HEK293T (cell line): Measurements from ENCODE around the gene CHST7.

ENCODE experiments used
- CTCF ChIA-PET: fragments of 350-600 bp; formaldehyde crosslinking; extraction: SDS; loops from one replicate; lab custom pipeline; 2021; ENCODE audit warnings: antibody characterized with exemption, inconsistent platforms; lab: Yijun Ruan, JAX
- POLR2A ChIA-PET: fragments of 350-600 bp; formaldehyde crosslinking; extraction: SDS; loops from one replicate; lab custom pipeline; 2020; ENCODE audit warnings: antibody characterized with exemption, inconsistent platforms; lab: Yijun Ruan, JAX
- DNase-seq: peaks from one replicate; pipeline ENCODE4 v3.0.0; 2012; ENCODE audit warnings: mixed read lengths; ENCODE audit errors: extremely low spot score
- ARNT ChIP-seq: fragments of 450-650 bp; IDR thresholded peaks from 2 replicates; pipeline ENCODE4 v1.6.1; 2017; ENCODE audit warnings: mild to moderate bottlenecking
- BHLHE40 ChIP-seq: fragments of 450-650 bp; IDR thresholded peaks from 2 replicates; pipeline ENCODE4 v1.6.1; 2016; ENCODE audit warnings: mild to moderate bottlenecking, moderate library complexity, borderline replicate concordance
- CTBP1 ChIP-seq: fragments of 450-650 bp; IDR thresholded peaks from 2 replicates; pipeline ENCODE4 v1.6.1; 2016; ENCODE audit warnings: borderline replicate concordance
- ELF4 ChIP-seq: fragments of 450-650 bp; IDR thresholded peaks from 2 replicates; pipeline ENCODE4 v1.6.1; 2017; ENCODE audit warnings: antibody characterized with exemption
- FOXA1 ChIP-seq: fragments of 450-650 bp; IDR thresholded peaks from 2 replicates; pipeline ENCODE4 v1.6.1; 2016; ENCODE audit warnings: mild to moderate bottlenecking
- FOXK2 ChIP-seq: fragments of 450-650 bp; IDR thresholded peaks from 2 replicates; pipeline ENCODE4 v1.6.1; 2016; ENCODE audit warnings: mild to moderate bottlenecking
- FOXM1 ChIP-seq: fragments of 450-650 bp; IDR thresholded peaks from 2 replicates; pipeline ENCODE4 v1.6.1; 2017; ENCODE audit warnings: mild to moderate bottlenecking, borderline replicate concordance
- HDGF ChIP-seq: fragments of 450-650 bp; IDR thresholded peaks from 2 replicates; pipeline ENCODE4 v1.6.1; 2017; ENCODE audit warnings: antibody characterized with exemption, borderline replicate concordance
- L3MBTL2 ChIP-seq: fragments of 450-650 bp; conservative IDR thresholded peaks from 2 replicates; pipeline ENCODE4 v1.6.1; 2016; ENCODE audit warnings: mild to moderate bottlenecking
- LEF1 ChIP-seq: fragments of 450-650 bp; IDR thresholded peaks from 2 replicates; pipeline ENCODE4 v1.6.1; 2017; ENCODE audit warnings: mild to moderate bottlenecking, borderline replicate concordance
- NFRKB ChIP-seq: fragments of 450-650 bp; IDR thresholded peaks from 2 replicates; pipeline ENCODE4 v1.6.1; 2016; ENCODE audit warnings: mild to moderate bottlenecking, moderate library complexity
- SP1 ChIP-seq: fragments of 450-650 bp; IDR thresholded peaks from 2 replicates; pipeline ENCODE4 v1.6.1; 2017
- SUZ12 ChIP-seq: fragments of 450-650 bp; IDR thresholded peaks from 2 replicates; pipeline ENCODE4 v1.6.1; 2016; ENCODE audit warnings: mild to moderate bottlenecking
- TARDBP ChIP-seq: fragments of 450-650 bp; IDR thresholded peaks from 2 replicates; pipeline ENCODE4 v1.6.1; 2016
- ZNF384 ChIP-seq: fragments of 450-650 bp; IDR thresholded peaks from 2 replicates; pipeline ENCODE4 v1.6.1; 2016
- TF ChIP-seq, protein P1 (sequence below): fragments of 450-650 bp; IDR thresholded peaks from 2 replicates; pipeline ENCODE4 v1.6.1; 2016

Gene CHST7

DNA sequence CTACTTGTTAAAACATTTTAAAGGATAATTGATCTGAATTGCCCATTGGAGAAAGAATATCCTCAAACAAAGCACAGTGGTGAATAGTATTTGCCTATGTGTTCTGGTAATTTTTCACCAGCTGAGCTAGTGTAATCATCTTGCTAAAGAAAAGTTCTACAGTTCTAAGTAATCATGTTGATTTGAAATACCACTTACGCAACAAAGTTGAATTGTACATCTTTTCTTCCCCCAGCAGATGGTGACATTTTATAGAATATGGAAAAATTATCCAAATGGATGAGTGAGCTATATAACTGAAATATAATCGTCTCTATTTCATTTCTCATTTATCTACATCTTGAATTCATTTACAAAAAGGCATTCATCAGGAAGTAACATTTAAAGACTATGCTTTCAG lies 18.6 kb upstream of the CHST7 start:
- POLR2A ChIA-PET: no interaction called here
- no peak for DNase-seq
- CTCF ChIA-PET: interaction anchor here (1.3 kb wide), 1 partner anchor 131 kb away, joined by 6 read pairs; no protein-coding TSS in a partner anchor
- TF ChIP-seq NFRKB (no peak), ZNF384 (0 out of 2 replicates have a peak, but pooled peaks have one; percentile 41)

DNA sequence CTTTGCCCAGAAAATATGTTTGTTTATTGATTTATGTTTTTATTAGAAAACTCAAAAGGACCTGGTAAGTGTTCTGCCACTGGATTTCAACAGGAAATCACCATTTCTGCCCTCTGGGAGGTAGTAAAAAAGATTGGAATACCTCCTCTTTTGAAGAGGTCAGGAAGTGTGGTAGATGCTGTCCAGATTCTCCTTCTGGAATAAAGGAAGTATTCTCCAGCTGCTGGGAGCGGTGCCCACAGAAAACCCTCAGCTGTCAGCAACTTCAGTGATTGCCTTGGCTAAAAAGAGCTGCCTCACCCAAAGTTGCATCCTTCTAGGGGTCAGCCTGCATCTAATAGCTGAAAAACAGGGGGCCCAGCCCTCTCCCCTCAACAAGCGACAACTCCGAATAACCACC lies 14.5 kb upstream of the CHST7 start:
- DNase-seq: no peak
- ChIA-PET POLR2A (no interaction called here), CTCF (no interaction called here)
- TF ChIP-seq SP1: no peak
- no peak for TF ChIP-seq BHLHE40
- no peak for TF ChIP-seq ARNT
- no peak for TF ChIP-seq NFRKB
- TF ChIP-seq FOXK2: no peak
- TF ChIP-seq SUZ12: no peak
- TF ChIP-seq, protein P1, sequence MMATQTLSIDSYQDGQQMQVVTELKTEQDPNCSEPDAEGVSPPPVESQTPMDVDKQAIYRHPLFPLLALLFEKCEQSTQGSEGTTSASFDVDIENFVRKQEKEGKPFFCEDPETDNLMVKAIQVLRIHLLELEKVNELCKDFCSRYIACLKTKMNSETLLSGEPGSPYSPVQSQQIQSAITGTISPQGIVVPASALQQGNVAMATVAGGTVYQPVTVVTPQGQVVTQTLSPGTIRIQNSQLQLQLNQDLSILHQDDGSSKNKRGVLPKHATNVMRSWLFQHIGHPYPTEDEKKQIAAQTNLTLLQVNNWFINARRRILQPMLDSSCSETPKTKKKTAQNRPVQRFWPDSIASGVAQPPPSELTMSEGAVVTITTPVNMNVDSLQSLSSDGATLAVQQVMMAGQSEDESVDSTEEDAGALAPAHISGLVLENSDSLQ: no peak
- no peak for TF ChIP-seq ZNF384
- no peak for TF ChIP-seq L3MBTL2
- no peak for TF ChIP-seq FOXM1
- TF ChIP-seq HDGF: no peak
- TF ChIP-seq ELF4: no peak
- no peak for TF ChIP-seq TARDBP
- no peak for TF ChIP-seq FOXA1
- no peak for TF ChIP-seq CTBP1
- no peak for TF ChIP-seq LEF1

DNA sequence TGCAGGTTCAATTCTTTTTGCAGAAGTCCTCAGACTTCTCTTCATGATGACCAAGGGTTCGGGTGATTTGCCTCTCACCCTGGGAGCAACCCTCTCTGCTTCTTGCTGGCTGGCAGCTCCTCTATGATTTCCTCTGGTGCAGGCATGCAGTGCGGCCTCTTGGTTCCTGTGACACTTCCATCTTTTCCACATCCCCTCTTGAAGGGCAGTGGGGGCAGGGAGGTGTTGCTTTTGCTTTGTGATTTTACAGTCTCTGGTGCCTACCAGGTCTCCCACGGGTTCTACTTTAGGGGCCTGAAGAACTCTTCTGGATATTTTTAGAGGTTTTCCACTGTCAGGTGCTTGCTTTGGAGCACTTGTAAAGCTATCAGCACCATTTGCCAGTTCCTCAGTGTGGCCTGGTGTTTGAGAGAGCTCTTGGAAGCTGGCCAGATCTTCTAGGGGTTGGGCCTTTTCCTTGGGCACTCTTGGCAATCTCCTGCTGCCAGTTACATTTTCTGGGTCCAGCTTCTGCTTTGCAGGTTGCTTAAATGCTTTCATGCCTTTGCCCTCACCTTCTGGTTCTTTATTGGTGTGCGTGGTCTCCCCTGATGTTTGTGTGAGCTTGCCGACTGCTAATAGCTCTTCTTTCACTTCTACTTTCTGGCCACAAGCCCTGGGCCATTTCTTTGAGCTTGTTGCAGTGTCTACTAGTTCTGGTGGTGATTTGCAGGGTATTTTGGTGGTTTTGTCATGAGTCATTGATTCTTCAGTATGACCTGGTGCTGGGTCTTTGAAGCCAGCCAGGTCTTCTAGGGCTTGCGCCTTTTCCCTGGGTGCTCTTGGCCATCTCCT lies 11.5 kb upstream of the CHST7 start:
- CTCF ChIA-PET: no interaction called here
- TF ChIP-seq TARDBP: no peak
- TF ChIP-seq ARNT: no peak
- no peak for TF ChIP-seq ZNF384
- no peak for TF ChIP-seq LEF1
- TF ChIP-seq FOXK2: no peak
- no peak for TF ChIP-seq BHLHE40
- TF ChIP-seq, protein P1: no peak
- no peak for TF ChIP-seq SP1
- no peak for TF ChIP-seq FOXM1
- no peak for TF ChIP-seq L3MBTL2
- TF ChIP-seq FOXA1: no peak
- no peak for TF ChIP-seq ELF4
- TF ChIP-seq NFRKB: no peak
- no peak for TF ChIP-seq HDGF
- TF ChIP-seq SUZ12: no peak
- no peak for TF ChIP-seq CTBP1
- DNase-seq: no peak
- POLR2A ChIA-PET: no interaction called here

DNA sequence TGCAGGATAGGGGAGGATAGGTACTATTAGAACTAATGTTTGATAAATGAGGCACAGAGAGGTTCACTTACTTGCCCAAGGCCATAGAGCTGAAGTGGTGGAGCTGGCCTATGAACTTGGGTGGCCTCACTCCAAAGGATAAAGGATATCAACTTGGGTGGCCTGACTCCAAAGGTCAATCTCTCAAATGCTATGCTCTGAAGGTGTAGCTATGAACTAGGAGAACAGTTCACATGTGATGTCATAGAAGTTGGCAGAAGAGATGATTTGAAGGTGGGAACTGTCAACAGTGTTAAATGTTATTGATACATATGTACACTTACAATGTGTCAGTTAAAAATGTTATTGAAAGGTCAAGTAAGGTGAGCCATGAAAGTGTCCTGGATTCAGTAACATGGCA lies 6.2 kb upstream of the CHST7 start:
- no peak for TF ChIP-seq FOXK2
- TF ChIP-seq BHLHE40: no peak
- no peak for TF ChIP-seq TARDBP
- TF ChIP-seq ELF4: no peak
- no peak for TF ChIP-seq NFRKB
- no peak for TF ChIP-seq SUZ12
- no peak for TF ChIP-seq ARNT
- TF ChIP-seq, protein P1: no peak
- no peak for TF ChIP-seq CTBP1
- no peak for TF ChIP-seq ZNF384
- no peak for TF ChIP-seq SP1
- TF ChIP-seq FOXM1: no peak
- TF ChIP-seq FOXA1: no peak
- no peak for TF ChIP-seq LEF1
- no peak for TF ChIP-seq L3MBTL2
- TF ChIP-seq HDGF: no peak
- ChIA-PET POLR2A (no interaction called here), CTCF (no interaction called here)
- no peak for DNase-seq

DNA sequence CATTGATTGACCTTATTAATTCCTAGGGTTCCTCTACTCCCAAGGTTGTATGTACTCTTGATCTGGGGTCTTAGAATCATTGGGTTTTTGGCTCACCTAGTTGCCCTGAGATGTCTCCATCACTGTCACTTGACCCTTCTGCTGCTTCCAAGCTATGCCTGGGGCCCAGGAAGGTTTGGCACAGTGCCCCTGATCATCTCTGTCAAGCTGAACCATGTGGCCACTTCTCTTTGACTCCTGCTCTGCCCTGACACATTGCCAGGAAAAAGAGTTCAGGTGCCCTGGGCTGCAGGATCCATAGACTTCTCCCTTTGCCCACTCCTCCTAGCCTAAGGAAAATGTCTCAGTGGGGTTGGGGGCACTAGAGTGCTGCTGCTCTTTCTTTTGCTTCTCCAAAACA lies 3.9 kb upstream of the CHST7 start:
- CTCF ChIA-PET: no interaction called here
- POLR2A ChIA-PET: no interaction called here

More for the DNA sequence above, 3.9 kb upstream of the CHST7 start:
- DNase-seq: no peak
- TF ChIP-seq LEF1 (no peak), SP1 (no peak), FOXM1 (no peak), TARDBP (no peak), CTBP1 (no peak), FOXA1 (no peak), BHLHE40 (no peak), SUZ12 (no peak), NFRKB (no peak), FOXK2 (no peak), L3MBTL2 (no peak)
- TF ChIP-seq, protein P1: no peak
